HG02943 (cell line): ENCODE data around the gene RAB8B.
"Not testable (repeated sequence)": the region's sequence is repeated elsewhere in the genome, so short reads cannot be mapped to it uniquely, and the experiment has no call there.

Experiments
- ATAC-seq: cut with Tn5 transposase; IDR thresholded peaks from one replicate; pipeline ENCODE4 v1.9.1; 2021; ENCODE audit warnings: mild to moderate bottlenecking, low read depth, moderate library complexity; ENCODE audit not compliant: unreplicated experiment

RAB8B gene

GRCh38 chr15:63233667-63234423, 44.4 kb downstream of the RAB8B start:
- no peak for ATAC-seq

GRCh38 chr15:63234451-63234870, 45.1 kb downstream of the RAB8B start:
- ATAC-seq = no peak

GRCh38 chr15:63236272-63236671, 46.9 kb downstream of the RAB8B start:
- ATAC-seq = no peak

DNA sequence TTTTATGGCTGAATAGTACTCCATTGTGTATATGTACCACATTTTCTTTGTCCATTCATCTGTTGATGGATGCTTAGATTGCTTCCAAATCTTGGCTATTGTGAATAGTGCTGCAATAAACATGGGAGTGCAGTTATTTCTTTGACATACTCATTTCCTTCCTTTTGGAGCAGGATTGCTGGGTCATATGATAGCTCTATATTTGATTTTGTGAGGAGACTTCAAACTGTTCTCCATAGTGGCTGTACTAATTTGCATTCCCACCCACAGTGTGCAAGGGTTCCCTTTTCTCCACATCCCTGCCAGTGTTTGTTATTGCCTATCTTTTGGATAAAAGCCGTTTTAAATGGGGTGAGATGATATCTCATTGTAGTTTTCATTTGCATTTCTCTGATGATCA, 47.7 kb downstream of the RAB8B start:
- not testable (repeated sequence) for ATAC-seq

GRCh38 chr15:63238171-63238570, 48.8 kb downstream of the RAB8B start:
- no peak for ATAC-seq

DNA sequence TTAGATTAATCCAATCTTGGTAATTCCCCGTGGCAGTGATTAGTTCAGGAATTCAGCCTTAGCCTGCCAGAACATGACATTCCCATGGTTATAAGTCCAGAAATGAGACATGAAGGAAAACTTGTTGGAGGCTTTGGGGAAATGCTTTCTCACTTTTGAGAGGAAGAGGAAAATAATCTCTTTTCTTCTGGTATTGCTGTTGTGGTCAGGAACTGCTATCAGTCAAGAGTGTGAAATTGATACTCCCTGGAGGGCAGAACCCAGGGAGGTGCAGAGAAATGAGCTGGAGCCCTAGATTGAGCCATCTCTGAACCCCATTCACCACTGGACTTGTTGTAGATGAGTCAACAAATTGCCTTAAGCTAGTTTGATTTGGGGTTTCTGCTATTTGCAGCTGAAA, 49.4 kb downstream of the RAB8B start:
- no peak for ATAC-seq

- ATAC-seq = no peak
These were observed 50.7 kb downstream of the RAB8B start for GRCh38 chr15:63240109-63240508.

DNA sequence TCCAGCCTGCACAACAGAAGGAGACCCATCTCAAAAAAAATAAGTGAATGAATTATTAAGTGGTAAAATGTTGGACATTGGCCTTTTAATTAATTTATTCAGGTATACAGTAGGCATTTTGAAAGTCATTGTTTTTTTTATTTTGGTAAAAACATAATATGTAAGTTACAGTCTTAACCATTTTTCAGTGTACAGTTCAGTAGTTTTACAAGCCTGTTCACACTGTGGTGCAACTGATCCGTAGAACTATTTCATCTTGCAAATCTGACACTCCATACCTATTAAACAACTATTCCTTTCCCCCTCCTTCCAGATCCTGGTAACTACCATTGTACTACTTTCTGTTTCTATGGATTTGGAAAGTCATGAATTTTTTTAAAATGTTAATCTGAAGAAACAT, 51.9 kb downstream of the RAB8B start:
- ATAC-seq = no peak

GRCh38 chr15:63243101-63243500, 53.7 kb downstream of the RAB8B start:
- no peak for ATAC-seq

- no peak for ATAC-seq
These were observed 54.4 kb downstream of the RAB8B start for GRCh38 chr15:63243776-63244175.

DNA sequence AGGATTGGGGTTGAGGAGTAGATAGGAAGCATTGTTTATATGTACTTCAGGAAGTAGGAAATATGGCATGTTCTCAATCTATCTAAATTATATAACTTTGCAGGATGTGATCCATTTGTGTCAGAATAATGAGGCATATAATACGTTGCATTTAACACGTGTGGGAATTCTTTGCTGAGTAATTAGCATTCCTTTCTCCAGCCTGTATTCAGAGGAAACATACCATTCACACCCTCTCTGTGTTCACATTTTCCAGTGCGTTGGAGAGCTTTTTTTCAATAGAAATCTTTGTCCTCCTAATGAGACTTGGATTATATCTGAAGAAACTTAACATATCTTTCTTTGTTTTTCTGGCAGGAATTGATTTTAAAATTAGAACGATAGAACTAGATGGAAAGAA, 55.0 kb downstream of the RAB8B start:
- ATAC-seq = no peak

DNA sequence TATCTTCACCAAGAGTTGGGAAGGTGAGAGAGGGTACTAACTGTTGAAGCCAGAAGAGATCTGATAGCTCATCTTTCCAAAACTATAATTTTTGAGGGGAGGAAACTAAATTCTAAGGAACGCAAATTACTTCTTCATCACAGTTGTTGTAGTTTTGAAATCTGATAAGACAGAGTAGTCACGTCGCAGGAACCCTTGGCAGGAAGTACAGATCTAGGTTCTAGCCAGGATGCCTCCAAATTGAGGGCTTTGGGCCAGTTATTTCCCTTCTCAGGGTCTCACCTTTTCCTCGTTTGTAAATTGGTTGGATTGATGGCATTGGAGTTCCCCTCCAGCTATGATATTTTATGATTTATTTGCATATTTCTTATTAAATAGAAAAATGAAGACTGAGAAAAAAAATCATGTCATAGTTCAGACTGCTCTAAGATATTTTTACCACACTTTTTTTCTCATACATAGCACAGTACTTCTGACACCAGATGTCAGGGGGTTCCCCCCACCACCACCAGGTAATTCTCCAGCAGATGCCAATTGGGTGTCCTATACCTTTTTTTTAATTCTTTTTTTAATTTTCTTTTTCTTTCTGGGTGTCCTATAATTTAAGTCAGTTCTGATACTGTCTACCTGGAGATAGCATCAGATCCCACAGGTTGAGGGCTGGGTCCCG, 55.7 kb downstream of the RAB8B start:
- no peak for ATAC-seq

DNA sequence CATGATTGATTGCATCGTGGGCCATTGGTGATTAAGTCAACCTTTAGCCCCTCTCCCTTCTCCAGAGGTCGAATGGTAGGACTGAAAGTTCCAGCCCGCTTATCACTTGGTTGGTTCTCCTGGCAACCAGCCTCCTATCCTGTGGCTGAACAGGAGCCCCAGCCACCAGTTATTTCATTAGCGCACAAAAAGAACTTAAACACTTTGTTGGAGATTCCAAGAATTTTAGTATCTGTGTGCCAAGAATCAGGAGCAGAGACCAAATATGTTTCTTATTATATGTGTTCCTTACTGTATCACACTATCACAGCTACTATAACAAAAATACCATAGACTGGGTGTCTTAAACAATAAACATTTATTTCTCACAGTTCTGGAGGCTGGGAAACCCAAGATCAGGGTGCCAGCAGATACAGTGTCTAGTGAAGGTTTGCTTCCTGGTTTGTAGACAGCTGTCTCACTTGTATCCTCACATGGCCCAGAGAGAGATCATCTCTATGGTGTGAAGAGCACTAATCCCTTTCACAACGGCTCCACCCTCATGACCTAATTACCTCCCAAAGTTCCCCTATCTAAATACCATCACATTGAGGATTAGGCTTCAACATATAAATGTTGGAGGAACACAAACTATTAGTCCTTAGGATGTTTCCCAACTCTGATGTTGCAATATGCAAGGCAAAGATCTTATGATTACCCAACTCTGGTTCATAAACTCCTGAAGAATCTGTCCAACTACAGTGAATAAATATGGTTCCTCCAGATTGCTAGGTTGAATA, 57.5 kb downstream of the RAB8B start:
- ATAC-seq = no peak

DNA sequence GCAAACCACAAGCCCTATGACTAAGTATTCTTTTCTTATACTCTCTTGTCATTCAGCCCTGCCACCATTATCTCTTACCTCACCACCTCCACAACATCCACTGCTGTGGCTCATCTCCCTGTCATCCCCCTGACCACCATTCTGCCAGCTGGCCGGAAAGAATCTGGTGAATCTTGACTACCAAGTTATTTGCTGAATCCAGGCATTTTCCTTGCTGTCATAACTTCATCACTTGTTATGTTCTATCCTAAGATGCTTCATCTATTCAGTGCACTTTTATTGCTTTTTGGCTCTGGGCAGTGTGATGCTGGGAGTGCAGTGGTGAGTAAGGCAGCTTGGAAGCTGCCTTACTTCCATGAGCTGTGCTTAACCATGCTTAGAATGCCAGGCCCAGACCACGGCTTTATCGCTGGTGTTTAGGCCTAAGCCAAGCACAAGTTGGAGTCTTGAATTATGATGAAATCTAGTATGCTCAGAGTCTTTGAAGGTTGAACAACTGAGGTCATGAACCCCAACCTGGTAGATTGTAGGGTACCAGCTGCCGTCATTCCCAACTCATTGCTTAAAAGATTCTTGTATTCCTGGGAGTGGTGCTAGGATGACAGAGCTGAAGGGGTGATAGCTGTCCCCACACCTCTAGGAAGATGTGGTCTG, 61.0 kb downstream of the RAB8B start:
- no peak for ATAC-seq

GRCh38 chr15:63251701-63252100, 62.3 kb downstream of the RAB8B start:
- no peak for ATAC-seq

- no peak for ATAC-seq
These were observed 62.9 kb downstream of the RAB8B start for GRCh38 chr15:63252292-63252691.

- no peak for ATAC-seq
These were observed 65.6 kb downstream of the RAB8B start for GRCh38 chr15:63254991-63255390.

DNA sequence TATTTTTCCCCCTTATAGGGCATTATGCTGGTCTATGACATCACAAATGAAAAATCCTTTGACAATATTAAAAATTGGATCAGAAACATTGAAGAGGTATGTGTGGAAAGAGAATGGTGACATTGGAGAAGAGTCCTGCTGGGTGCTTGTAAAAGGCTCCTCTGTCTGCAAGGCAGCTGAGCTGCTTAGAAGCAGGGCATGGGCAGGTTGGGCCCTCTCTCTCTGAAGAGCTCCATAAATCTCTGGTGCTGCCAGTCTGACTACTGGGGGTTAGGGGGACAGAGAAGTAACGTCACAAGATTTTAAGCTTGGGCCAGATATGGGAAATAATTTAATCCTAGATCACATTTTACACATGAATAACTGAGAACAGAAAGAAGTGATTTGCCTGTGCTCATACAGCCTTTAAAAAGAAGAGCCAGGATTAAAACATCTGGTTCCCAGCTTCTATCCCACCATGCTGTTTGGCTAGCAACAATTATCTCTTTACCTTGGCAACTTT, 66.1 kb downstream of the RAB8B start:
- no peak for ATAC-seq

DNA sequence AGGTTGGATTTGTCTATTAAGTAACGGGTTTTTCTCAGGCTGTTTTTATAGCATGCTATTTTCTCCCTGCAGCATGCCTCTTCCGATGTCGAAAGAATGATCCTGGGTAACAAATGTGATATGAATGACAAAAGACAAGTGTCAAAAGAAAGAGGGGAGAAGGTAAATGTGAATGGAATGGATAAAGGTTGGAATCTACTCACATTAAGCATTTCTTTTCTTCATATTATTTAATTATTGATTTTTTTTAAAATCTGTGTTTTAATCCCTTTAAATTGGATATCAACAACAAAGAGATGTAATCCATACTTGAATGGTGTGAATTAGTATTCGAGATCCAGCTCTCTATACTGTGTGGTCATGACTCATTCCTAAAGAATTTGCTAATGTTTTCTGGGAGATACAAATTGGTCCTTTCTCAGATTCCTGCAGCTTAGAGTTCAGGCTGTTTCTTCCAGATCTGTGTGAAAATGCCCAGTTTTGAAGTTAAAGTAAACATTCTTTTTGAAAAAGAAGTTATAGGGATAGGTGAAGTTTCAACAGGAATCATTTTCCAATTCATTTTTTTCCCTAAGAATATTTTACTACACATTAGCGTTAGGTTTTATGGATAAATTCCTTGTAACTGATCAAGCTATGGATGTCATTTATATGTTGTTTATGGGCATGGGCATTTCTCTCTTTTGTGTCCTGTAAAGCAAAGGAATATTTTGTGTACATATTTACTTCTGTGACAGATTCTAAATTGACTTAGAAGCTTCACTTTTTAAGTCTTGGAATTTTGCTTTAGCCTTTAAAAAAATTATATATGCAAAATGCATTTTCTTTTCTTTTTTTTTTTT, 67.2 kb downstream of the RAB8B start:
- ATAC-seq = no peak

- no peak for ATAC-seq
These were observed 69.3 kb downstream of the RAB8B start for GRCh38 chr15:63258658-63259057.
